NB4 (cell line): ENCODE results near the gene PITRM1.

Experiments used
- DNase-seq: peaks from one replicate; pipeline ENCODE4 v3.0.0; 2010; ENCODE audit warnings: low read depth
- H3K4me3 ChIP-seq: one replicate; pipeline ENCODE4 v1.5.1; 2011; ENCODE audit warnings: mild to moderate bottlenecking, low read depth, low read length, moderate library complexity
- CTCF ChIP-seq: IDR thresholded peaks from one replicate; pipeline ENCODE4 v1.5.1; 2012; ENCODE audit warnings: low read depth, low read length
- MAX ChIP-seq: IDR thresholded peaks from 2 replicates; pipeline ENCODE4 v1.6.1; 2011; ENCODE audit warnings: low read depth, low read length
- MYC ChIP-seq: IDR thresholded peaks from 2 replicates; pipeline ENCODE4 v1.6.1; 2011; ENCODE audit warnings: low read depth, low read length
- POLR2A ChIP-seq: IDR thresholded peaks from 2 replicates; pipeline ENCODE4 v1.6.1; 2011; ENCODE audit warnings: mild to moderate bottlenecking; ENCODE audit not compliant: insufficient read length; ENCODE audit errors: extremely low read depth

The PITRM1 gene

DNA sequence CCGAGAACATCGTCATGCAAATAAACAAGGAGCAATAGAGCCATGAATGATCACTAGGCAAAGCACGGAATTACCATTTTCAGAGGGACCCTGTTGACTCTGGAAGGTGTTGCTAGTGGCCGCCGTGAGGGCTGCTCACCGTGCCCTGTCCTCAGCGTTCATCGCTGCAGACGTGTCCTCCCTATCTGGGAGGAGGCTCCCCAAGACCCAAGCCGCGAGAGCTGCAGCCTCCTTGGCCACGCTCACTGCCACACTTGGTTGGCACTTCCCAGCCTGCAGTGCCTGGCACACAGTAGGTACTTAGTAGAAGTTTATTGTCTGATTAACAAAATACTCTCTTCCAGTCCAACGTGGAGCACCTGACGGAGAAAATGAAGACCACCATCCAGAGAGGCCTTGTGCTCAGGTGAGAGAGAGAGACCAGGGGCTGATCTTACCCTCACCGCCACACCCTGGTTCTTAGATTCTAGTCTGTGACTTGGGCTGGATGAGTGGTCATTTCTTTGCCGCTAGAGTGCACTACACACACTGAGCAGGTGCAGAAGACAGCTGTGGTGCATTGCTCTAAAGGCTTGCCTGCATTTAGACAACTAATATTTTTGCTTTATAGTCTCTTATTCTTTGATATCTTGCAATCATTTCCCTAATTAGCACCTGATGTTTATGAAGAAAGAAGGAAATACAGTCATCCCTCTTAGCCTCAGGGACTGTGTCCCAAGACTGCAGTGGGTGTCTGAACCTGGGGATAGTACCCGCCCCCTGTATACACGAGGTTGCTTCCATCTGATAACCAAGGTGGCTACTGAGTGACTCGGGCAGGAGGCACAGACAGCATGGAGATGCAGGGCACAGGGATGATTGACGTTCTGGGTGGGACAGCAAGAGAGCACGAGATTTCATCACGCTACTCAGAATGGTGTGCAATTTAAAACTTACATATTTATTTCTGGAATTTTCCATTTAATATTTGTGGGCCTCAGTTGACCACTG lies 40.3 kb downstream of the PITRM1 start:
- no peak overlapping the region for H3K4me3 ChIP-seq
- no peak for DNase-seq
- TF ChIP-seq MAX (no peak), POLR2A (no peak), CTCF (no peak), MYC (no peak)

- DNase-seq: no peak
- no peak overlapping the region for H3K4me3 ChIP-seq
- no peak for TF ChIP-seq POLR2A
- no peak for TF ChIP-seq MYC
Measured at GRCh38 chr10:3131098-3131497, 41.5 kb downstream of the PITRM1 start.

GRCh38 chr10:3129581-3130340 lies 42.8 kb downstream of the PITRM1 start:
- no peak overlapping the region for H3K4me3 ChIP-seq
- DNase-seq: no peak
- TF ChIP-seq MAX (no peak), CTCF (no peak), POLR2A (no peak), MYC (no peak)

DNA sequence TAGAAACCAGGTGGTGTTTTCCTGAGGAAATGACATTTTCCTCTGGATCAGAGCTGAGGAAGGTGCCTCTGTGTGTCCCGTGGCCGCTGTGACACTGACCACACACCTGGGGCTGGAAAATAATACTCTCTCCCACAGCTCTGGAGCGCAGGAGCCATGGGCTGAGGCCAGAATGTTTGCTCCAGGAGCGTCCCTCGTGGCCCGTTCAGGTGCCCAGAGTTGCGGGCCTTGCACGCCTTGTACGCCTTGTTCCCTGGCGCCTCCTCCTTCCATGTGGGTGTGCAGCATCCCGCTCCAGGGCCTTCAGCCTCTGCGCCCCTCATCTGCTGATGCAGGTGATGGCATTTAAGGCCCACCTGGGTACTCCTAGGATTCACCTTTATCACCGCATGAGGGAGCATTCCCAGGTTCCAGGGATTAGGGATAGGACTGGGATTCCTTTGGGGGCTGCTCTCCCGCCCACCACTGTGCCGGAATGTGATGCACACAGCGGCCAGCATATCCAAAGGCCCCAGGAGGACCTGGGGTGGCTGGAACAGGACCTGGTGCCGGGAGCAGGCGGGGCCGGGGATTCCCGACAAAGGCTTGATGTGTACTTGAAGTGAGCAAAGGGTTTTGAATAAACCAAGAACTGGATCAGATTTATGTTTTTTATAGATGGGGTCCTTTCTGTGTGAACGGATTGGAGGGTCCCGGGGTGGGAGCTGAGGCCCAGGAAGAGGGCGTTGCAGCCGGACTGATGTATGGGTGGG lies 44.0 kb downstream of the PITRM1 start:
- no peak for DNase-seq
- H3K4me3 ChIP-seq: no peak overlapping the region
- TF ChIP-seq CTCF (no peak), POLR2A (no peak), MAX (no peak), MYC (no peak)

DNA sequence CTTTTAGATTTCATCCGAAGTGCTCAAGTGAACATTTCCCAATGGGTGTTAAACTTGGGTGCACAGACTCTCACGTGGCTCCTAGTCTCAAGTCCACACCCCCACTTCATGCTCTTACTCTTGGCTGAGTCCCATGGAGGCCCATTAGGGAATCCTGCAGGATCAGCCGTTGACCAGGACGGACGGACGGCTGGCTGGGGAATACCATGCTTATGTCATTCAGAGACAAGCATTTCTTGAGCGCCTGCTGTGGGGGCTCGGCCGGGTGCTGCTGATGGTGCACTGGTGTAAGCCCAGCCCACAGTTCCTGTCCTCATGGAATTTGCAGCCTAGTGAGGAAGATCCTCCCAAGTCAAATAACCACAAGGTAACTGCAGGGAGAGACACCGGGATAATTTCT lies 44.7 kb downstream of the PITRM1 start:
- DNase-seq: no peak
- no peak overlapping the region for H3K4me3 ChIP-seq
- TF ChIP-seq MAX (no peak), MYC (no peak), POLR2A (no peak), CTCF (no peak)
